NCI-H1417 (cell line): ENCODE results near the gene TMEM179.
"Not testable (repeated sequence)": the region's sequence is repeated elsewhere in the genome, so short reads cannot be mapped to it uniquely, and the experiment has no call there.

Source experiments
- DNase-seq, 3 experiments: peaks; one replicate each; lab custom pipeline; 2025; lab: John Stamatoyannopoulos, UW

Gene TMEM179

GRCh38 chr14:104604458-104605449 is at the start of gene TMEM179:
Gene TMEM179 (minus strand): TSS chr14:104604772. CDS start chr14:104604741, 31 bp downstream.
- DNase-seq: peak; percentile 9 to 93 (median 88)

GRCh38 chr14:104654119-104654518 is 49.5 kb upstream of the TMEM179 start:
- DNase-seq: no peak

GRCh38 chr14:104653130-104653920 is 48.8 kb upstream of the TMEM179 start:
- not testable (repeated sequence) for DNase-seq

GRCh38 chr14:104652386-104652785 is 47.8 kb upstream of the TMEM179 start:
- no peak for DNase-seq

GRCh38 chr14:104651876-104652260 is 47.3 kb upstream of the TMEM179 start:
- DNase-seq: no peak

- no peak for DNase-seq
Measured at GRCh38 chr14:104650981-104651875, 46.7 kb upstream of the TMEM179 start.

GRCh38 chr14:104650057-104650980 is 45.7 kb upstream of the TMEM179 start:
- DNase-seq: peak; percentile 10 to 72 (median 47)

- DNase-seq: no peak
Measured at GRCh38 chr14:104647467-104648043, 43.0 kb upstream of the TMEM179 start.

- no peak for DNase-seq
Measured at GRCh38 chr14:104644656-104645378, 40.2 kb upstream of the TMEM179 start.

- DNase-seq: no peak
Measured at GRCh38 chr14:104644091-104644635, 39.6 kb upstream of the TMEM179 start.

- no peak for DNase-seq
Measured at GRCh38 chr14:104643306-104643705, 38.7 kb upstream of the TMEM179 start.

GRCh38 chr14:104642540-104642868 is 37.9 kb upstream of the TMEM179 start:
- no peak for DNase-seq

- DNase-seq: no peak
Measured at GRCh38 chr14:104641753-104642539, 37.4 kb upstream of the TMEM179 start.

- DNase-seq: no peak
Measured at GRCh38 chr14:104640681-104641080, 36.1 kb upstream of the TMEM179 start.

- peak; percentile 49 to 78 (median 58) for DNase-seq
Measured at GRCh38 chr14:104639885-104640548, 35.4 kb upstream of the TMEM179 start.

GRCh38 chr14:104639471-104639870 is 34.9 kb upstream of the TMEM179 start:
- DNase-seq: no peak

GRCh38 chr14:104638927-104639450 is 34.4 kb upstream of the TMEM179 start:
- no peak for DNase-seq

- no peak for DNase-seq
Measured at GRCh38 chr14:104638190-104638589, 33.6 kb upstream of the TMEM179 start.
